GM18858 (cell line): ENCODE results near the gene CYP4V2.
"Not testable (repeated sequence)": the region's sequence is repeated elsewhere in the genome, so short reads cannot be mapped to it uniquely, and the experiment has no call there.

Source experiments
- ATAC-seq: cut with Tn5 transposase; IDR thresholded peaks from one replicate; pipeline ENCODE4 v1.9.1; 2021; ENCODE audit not compliant: unreplicated experiment

The CYP4V2 gene

DNA sequence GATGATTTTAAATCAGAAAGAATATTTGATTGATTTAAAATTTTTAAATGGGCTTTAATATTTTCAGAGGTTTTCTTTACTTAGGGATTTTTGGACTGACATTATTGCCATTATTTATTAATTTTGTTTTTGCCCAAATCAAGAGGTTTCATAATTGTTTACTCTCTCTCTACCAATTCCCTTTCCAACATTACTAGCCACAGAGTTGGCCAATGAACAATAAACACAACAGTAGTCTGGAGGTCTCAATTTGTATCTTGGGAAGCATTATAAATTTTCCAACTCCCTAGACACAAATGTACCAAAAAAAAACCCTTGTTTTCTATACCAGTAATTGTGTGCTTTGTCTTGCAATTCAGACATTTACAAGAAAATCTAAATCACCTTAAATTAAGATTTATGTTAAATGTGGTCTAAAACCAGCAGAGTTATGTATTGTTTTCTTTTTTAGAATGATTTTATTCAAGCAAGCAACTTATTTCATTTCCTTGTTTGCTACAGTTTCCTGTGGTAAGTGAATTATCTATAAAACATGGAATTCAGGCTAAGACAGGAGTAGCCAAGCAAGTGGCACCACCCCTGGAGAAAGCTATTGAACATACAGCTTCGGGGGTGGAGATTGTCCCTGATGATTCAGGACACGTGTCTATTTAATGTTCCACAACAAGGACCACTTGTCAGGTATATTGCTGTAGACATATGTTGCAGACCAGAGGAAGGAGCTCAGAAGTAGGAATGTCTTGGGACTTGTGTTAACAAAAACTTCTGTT is 36.6 kb downstream of the CYP4V2 start:
- no peak for ATAC-seq

GRCh38 chr4:186228514-186228894 is 37.1 kb downstream of the CYP4V2 start:
- no peak for ATAC-seq

DNA sequence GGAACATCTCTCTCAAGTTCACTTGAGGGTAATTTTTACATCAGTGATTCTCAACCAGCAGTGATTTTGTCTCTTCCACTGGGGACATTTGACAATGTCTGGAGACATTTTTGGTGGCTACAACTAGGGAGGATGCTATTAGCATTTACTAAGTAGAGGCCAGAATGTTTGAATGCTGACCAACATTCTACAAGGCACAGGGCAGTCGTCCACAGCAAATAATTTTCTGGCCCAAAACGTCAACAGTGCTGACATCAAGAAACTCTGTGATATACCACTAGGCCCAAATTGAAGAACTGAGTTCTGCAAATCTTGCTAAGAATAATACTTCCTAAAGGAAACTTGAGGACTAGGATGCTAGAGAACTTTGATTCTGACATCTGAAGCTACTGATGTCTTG is 43.0 kb downstream of the CYP4V2 start:
- no peak for ATAC-seq

DNA sequence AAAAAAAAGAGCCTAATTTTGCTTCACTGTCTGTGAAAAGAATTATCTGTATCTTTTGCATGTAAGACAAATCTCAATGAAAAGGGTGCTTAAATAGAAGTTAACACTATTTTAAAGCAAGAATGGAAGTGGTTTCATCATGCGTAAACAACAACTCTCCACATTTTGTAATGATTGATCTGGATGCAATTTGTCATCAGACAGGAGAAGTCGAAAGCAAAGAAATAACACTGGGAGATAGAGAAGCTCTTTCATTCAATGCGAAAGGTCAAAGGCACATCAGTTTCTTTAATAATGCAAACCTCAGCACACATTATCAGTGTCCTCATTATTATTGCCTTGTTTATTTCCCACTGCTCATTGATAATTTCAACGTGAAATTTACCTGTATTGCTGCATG is 44.8 kb downstream of the CYP4V2 start:
- no peak for ATAC-seq

DNA sequence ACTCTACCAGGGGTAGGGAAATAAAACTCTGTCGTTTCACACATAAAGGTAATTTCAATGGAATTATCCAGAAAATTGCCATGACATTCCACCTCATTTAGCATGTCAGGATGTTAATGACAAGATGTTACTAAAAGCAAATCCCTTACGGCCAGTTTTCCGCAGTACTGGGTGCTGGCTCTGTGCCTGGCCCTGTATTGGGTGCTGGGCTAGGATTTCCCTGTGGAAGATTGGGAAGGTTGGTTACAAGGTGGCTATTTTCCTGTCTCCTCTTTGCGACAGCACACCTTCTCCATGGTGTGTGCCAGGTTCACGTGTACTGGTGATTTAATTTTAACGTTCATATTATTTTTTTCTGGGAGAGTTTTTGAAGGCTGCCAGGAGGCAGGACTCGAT is 49.1 kb downstream of the CYP4V2 start:
- no peak for ATAC-seq

DNA sequence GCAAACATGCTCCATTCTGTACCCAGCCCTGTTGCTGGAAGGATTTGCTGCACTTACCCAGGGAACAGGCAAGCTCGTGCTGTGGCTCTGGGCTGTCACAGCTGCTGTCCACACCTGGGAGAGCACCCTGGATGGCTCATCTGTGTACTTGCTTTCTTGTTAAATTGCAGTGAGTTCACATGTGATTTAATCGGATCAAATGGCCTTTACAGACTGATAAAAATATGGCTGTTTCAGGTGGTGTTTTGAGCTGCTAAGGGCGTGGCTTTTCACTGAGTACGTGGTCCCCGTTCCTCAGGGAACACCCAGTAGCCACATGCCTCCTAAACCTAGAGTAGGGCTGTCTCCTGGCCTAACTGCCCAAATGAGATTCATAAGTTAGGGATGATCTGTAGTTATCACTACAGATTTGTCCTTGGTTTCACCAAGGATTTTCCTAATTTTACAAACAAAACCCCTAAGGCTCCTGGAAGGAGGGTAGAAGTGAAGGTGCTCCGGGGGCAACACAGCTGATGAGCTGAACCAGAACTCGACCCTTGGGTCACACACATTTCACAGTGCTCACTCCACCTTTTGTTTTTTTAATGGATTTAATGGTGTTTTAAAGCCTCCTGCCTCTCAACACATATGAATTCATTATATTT is 49.6 kb downstream of the CYP4V2 start:
- no peak for ATAC-seq

DNA sequence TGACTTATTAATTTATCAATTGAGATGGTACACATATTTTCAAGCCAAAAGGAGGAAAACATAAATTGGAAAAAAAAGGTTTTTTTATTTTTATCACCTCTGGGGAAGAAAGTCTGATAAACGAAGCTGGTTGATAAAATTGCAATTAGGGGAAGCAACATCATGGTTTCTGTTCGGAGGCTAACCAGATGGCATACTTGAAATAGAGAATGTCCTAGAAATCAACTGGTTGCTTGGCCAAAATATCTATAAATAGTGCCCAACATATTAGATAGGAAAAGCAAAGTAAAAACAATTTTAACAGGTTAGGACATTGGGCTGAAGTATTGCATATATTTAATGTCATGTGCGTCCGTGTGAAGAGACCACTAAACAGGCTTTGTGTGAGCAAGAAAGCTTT is 50.2 kb downstream of the CYP4V2 start:
- no peak for ATAC-seq

- not testable (repeated sequence) for ATAC-seq
These were observed 50.7 kb downstream of the CYP4V2 start for GRCh38 chr4:186242031-186242430.

GRCh38 chr4:186243331-186243730 is 52.0 kb downstream of the CYP4V2 start:
- ATAC-seq = no peak

- ATAC-seq = no peak
These were observed 53.5 kb downstream of the CYP4V2 start for GRCh38 chr4:186244835-186245234.

GRCh38 chr4:186247062-186247752 is 55.8 kb downstream of the CYP4V2 start:
- not testable (repeated sequence) for ATAC-seq

DNA sequence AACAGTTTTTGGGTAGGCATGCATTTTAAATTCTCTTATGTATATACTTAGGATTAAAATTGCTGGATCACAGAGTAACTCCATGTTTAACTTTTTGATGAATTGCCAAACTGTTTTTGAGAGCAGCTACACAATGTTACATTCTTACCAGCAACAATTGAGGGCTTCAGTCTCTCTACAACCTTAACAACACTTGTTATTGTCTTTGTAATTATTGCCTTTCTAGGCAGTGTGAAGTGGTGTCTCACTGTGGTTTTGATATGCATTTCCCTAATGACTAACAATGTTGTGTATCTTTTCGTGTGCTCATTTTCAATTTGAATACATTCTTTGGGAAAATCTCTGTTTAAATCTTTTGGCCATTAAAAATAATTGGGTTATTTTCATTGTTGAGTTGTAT is 57.3 kb downstream of the CYP4V2 start:
- ATAC-seq = no peak

DNA sequence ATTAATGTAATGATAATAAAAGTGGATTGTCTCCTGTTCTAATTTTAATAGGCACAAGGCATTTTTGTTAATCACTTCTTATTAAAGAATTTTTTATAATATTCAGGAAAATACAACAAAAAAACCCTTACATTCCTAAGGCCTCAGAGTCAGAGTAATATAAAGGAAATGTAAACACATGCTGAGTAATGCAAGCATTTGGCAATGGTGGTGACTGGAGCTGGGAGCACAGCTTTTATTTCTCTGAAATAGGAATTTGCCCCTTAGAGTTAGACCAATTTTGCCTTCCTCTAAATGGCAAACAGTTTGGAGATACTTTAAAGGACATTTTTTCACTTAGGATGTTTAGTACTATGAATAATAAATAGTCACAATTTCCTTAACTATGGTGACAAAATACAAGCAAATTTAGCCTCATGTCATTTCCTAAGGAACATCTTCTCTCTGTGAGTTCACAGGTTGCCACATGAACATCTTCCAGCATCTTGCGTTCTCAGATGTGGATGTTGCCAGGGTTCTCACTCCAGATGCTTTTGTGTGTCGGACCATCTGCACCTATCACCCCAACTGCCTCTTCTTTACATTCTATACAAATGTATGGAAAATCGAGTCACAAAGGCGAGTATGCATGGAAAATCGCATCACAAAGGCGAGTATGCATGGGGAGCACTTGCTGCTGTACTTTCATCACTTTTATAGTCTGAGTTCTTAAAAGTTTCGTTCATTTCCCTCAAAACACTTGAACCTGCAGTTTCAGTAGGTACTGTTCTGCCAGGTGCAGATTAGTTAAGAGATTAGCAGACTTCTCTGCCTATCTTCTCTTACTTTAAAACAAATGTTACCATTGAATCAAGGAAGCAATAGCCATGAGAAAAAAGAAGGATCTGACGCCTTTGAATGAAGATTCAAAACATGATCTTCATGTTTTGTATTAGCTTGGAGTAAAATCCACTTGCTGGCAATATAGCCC is 58.7 kb downstream of the CYP4V2 start:
- ATAC-seq = no peak

DNA sequence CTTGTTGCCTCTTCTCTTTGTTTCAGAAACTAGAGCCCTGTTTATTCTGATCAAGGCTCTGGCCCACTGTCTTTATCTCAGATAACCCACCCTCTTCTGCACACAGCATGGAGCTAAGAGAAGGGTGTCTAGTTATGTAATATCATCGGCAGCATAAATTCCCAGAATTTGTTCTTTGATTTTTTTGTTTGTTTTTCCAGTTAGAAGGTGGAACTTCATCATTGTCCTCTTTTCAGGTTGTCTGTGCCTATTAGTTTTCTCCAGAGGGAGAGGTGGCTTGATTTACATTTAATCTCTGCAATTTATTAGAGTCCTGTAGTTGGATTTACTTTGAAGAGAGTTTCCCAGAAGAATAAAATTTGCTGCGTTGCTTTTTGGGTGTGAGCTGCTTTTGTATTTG is 59.4 kb downstream of the CYP4V2 start:
- ATAC-seq = no peak

DNA sequence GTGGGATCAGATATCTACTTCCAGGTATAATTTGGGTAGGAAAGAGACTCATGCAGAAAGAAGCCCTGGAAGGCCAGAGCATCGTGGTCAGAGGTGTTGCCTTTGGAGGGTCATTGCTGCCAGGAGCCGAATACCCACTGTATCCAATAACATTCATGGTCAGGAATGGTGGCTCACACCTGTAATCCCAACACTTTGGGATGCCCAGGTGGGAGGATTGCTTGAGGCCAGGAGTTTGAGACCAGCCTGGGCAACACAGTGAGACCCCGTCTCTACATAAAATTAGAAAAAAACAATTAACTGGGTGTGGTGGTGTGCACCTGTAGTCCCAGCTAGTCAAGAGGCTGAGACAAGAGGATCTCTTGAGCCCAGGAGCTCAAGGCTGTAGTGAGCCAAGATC is 63.8 kb downstream of the CYP4V2 start:
- ATAC-seq = no peak

- no peak for ATAC-seq
These were observed 66.9 kb downstream of the CYP4V2 start for GRCh38 chr4:186258216-186258811.

DNA sequence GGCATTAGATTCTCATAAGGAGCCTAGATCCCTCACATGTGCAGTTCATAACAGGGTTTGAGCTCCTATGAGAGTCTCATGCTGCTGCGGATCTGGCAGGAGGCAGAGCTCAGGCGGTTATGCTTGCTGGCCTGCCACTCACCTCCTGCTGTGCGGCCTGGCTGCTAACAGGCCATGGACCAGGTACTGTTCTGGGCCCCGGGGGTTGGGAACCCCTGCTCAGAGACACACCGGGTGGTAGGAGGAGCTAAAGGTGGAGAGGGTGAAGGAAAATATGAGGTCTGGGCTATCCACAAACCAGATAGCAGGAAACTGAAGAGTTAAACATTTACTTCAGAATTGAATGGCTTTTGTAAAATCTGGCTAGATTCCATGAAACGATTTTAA is 68.7 kb downstream of the CYP4V2 start:
- no peak for ATAC-seq
